ENCODE results near the gene MBD3L2B. TPM values are rescaled to one million over a fixed set of nuclear protein-coding genes. Genes with fewer than 3 reads are reported as not detected.

MBD3L2B gene
- total RNA-seq, 2 donors from 2014 or later = not detected

DNA sequence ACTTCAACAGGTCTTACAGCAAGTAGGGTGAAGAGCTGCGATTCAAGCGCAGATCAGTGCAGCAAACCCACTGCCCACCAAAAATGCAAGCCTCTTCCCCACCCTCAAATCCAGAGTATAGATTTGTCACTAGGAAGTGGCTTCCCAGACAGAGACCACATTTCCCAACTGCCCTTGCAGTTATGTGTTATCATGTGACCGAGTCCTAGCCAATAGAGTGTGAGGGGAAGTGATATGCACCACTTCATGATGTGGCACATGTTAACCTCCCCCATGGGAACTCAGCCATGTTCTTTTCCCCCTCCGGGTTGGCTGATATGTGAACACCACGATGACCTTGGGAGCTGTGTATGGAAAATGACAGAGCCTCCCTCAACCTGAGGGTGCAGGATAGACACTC, 50.8 kb downstream of the MBD3L2B start:
- no peak overlapping the region for H3K27ac ChIP-seq
- no peaks in the 10 kb centered on the region for H3K36me3 ChIP-seq (replicated peaks in 1 of 2; ENCODE audit: insufficient read depth in 1 of 2, low read depth in 2 of 2)
- H3K27me3 ChIP-seq = no peaks in the 10 kb centered on the region
- no peaks in the 10 kb centered on the region for H3K9me3 ChIP-seq
- intact Hi-C loops (cut with DNase I) = no loop called here
- TF ChIP-seq, protein P1, sequence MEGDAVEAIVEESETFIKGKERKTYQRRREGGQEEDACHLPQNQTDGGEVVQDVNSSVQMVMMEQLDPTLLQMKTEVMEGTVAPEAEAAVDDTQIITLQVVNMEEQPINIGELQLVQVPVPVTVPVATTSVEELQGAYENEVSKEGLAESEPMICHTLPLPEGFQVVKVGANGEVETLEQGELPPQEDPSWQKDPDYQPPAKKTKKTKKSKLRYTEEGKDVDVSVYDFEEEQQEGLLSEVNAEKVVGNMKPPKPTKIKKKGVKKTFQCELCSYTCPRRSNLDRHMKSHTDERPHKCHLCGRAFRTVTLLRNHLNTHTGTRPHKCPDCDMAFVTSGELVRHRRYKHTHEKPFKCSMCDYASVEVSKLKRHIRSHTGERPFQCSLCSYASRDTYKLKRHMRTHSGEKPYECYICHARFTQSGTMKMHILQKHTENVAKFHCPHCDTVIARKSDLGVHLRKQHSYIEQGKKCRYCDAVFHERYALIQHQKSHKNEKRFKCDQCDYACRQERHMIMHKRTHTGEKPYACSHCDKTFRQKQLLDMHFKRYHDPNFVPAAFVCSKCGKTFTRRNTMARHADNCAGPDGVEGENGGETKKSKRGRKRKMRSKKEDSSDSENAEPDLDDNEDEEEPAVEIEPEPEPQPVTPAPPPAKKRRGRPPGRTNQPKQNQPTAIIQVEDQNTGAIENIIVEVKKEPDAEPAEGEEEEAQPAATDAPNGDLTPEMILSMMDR (IDR thresholded peaks at IDR 0.05) = no peak
- TF ChIP-seq POLR2A (IDR thresholded peaks at IDR 0.05) = no peak
- ATAC-seq (no peak), DNase-seq (peak in 1 of 4 donors; percentile 19)
- 58 to 63% methylated on average over 5 of the region's 5 CpGs for WGBS, 2 donors
- no peaks in the 10 kb centered on the region for H3K4me1 ChIP-seq
- H3K4me3 ChIP-seq = no peak overlapping the region

DNA sequence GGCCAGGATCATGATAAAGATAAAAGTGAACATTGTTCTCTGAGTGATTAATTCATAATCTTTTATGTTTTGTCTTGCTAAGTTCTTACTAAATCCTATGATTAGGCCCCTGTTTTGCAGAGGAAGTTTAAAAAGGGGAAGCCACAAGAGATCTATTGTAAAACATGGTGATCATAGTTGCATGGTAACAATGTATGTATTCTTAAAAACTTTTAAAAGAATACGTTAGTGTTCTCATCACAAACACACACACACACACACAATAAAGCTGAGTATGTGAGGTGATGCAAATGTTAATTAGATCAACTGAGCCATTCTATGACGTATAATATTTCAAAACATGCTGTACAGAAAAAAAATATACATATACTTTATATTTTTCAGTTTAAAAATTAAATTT, 51.2 kb downstream of the MBD3L2B start:
- H3K4me3 ChIP-seq = no peak overlapping the region
- no peak for TF ChIP-seq POLR2A (IDR thresholded peaks at IDR 0.05)
- TF ChIP-seq, protein P1 (IDR thresholded peaks at IDR 0.05) = no peak
- ATAC-seq (no peak), DNase-seq (no peak)
- intact Hi-C loops (cut with DNase I) = no loop called here
- H3K27ac ChIP-seq = no peak overlapping the region
- H3K27me3 ChIP-seq = no peaks in the 10 kb centered on the region
- no peaks in the 10 kb centered on the region for H3K36me3 ChIP-seq (replicated peaks in 1 of 2; ENCODE audit: insufficient read depth in 1 of 2, low read depth in 2 of 2)
- WGBS, 2 donors = 29 to 55% methylated on average over 2 of the region's 2 CpGs
- no peaks in the 10 kb centered on the region for H3K4me1 ChIP-seq
- H3K9me3 ChIP-seq = no peaks in the 10 kb centered on the region

DNA sequence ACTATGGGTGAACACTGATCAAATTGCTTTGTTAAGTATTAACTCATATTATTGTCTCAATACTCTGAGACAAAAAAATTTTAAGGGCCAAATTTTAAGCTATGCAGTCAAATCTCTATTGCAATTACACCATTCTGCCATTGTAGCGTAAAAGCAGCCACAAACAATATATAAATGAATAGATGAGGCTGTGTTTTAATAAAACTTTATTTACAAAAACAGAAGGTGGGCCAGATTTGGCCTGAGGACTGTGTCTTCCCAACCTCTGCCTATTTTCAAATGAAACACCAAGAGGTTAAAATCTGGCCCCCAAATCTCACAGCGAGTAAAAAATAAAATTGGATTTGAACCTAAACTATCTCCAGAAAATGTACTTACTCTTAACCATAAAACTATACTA, 51.7 kb downstream of the MBD3L2B start:
- no peak for ATAC-seq
- DNase-seq = no peak
- no peak overlapping the region for H3K27ac ChIP-seq
- H3K36me3 ChIP-seq (replicated peaks in 1 of 2; ENCODE audit: insufficient read depth in 1 of 2, low read depth in 2 of 2) = no peaks in the 10 kb centered on the region
- H3K27me3 ChIP-seq = no peaks in the 10 kb centered on the region
- TF ChIP-seq, protein P1 (IDR thresholded peaks at IDR 0.05) = no peak
- no peak for TF ChIP-seq POLR2A (IDR thresholded peaks at IDR 0.05)
- no peak overlapping the region for H3K4me3 ChIP-seq
- H3K4me1 ChIP-seq = no peaks in the 10 kb centered on the region
- intact Hi-C loops (cut with DNase I) = no loop called here
- 56 to 70% methylated on average over 2 of the region's 2 CpGs for WGBS, 2 donors
- no peaks in the 10 kb centered on the region for H3K9me3 ChIP-seq

Other genes with a start within 250 kb of the MBD3L2B start
- 1 to 10 TPM; 1.3 to 5.6 TPM for gene VAV1, start 248.7 kb downstream of the MBD3L2B start, total RNA-seq
- gene ADGRE1, start 133.9 kb downstream of the MBD3L2B start, total RNA-seq = under 1 TPM in 1 of 2 donors, not detected in 1; 0.26 TPM
- not detected for gene MBD3L5, start 9.1 kb upstream of the MBD3L2B start, total RNA-seq
- gene MBD3L4, start 18.7 kb upstream of the MBD3L2B start, total RNA-seq = not detected
- gene MBD3L2, start 27.9 kb upstream of the MBD3L2B start, total RNA-seq = not detected
- gene MBD3L3, start 37.2 kb upstream of the MBD3L2B start, total RNA-seq = not detected
- gene ZNF557, start 48.3 kb upstream of the MBD3L2B start, total RNA-seq = 1 to 10 TPM; 6.5 to 6.6 TPM

All from body of pancreas (tissue), 4 donors.